Stimulated activated CD4-positive, alpha-beta T cell treated with anti-CD3 and anti-CD28 coated beads, TNF-alpha, amount 100 ng/mL, for 48 hours (primary cell): Measurements from ENCODE around the gene NIPAL3.
A peak's percentile ranks its signal among the peaks of the same experiment; 100 is the strongest.

Source experiments
- DNase-seq, 3 donors: peaks; one replicate each; pipeline ENCODE4 v3.0.0-alpha.2; 2020; ENCODE audit warnings: low read depth in 3 of 3

NIPAL3 gene

GRCh38 chr1:24415334-24415909 lies at the start of gene NIPAL3:
NIPAL3 (plus strand) TSS chr1:24415802; CDS start chr1:24419548, 3,746 bp downstream.
- peak; percentile 94 to 98 (median 97) for DNase-seq

- DNase-seq: no peak
These were observed 48.9 kb upstream of the NIPAL3 start for GRCh38 chr1:24366707-24367106.

GRCh38 chr1:24369199-24369598 lies 46.4 kb upstream of the NIPAL3 start:
- DNase-seq: no peak

GRCh38 chr1:24369801-24370200 lies 45.8 kb upstream of the NIPAL3 start:
- no peak for DNase-seq

DNA sequence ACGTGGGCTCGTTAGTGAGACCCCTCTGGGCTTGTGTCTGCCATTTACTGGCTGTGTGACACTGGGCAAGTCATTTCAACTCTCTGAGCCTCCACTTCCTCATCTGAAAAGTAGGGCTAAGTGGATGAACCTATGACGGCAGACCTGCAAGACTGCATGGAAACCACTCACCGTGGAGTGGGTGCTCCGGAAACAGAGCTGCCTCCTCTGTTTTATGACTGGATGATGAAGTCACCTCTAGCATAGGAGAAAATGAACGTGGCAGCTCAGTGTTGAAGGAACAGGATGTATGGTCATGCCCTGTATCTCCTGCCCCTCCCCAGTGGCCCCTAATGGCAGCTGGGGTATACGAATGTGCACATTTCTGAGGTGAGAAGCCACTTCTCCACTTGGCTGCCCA lies 42.6 kb upstream of the NIPAL3 start:
- DNase-seq: no peak

- DNase-seq: no peak
These were observed 41.9 kb upstream of the NIPAL3 start for GRCh38 chr1:24373710-24374109.

DNA sequence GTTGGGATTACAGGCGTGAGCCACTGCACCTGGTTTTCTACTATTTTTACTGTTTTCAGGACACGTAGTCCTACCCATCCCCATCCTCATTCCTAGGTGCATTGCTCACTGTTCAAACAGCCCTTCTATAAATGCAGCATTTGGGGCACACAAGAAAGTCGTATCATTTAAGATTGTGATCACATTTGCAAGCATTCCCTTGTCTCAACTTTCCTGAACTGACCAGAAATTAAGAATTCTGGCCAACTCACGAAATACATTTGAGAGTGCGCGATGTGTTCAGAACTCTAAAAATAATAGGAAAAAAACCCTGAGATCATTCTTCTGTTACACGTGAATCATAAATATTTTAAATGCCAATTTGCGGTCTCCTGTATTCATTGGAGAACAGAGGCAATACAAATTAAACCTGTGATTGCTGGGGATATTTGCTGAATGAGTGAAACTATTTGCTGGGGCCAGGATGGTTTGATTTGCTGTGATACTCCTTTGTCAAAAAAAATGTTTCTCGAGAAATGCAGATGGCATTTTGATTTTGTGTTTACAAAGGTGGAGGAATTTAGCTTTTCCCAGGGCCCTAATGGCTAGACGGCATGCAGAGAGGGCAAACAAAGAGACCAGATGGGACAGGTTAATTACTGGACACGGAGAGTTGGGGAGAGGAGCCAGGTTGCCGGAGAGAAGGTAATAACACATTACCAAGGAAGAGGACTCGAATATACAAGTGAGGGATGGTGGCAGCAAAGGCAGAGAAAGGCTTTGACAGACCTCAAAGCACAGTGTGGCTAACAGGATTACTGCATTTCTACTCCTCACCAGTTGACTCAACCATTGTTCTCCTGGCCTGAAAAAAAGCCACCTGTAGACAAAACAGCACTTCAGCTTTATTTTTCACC lies 40.5 kb upstream of the NIPAL3 start:
- no peak for DNase-seq

- no peak for DNase-seq
These were observed 35.8 kb upstream of the NIPAL3 start for GRCh38 chr1:24379733-24380315.

DNA sequence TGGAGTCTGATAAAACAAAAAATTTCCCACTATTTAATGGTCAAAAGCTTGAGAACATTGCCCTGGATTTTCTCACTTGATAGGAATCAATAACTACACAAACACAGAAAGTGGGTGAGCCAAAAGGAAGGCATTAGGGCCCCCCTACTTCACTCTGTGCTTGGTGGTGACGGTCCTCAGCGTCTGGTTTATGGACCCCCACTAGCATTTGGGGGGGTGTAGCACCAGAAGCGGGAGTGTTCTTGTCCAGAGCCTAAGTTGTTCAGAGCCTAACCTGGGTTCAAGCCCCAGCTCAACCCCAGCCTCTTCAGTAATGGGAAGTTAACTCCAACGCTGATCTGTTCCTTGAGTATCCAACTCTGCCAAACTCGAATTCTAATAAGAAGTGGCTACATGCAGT lies 35.1 kb upstream of the NIPAL3 start:
- DNase-seq: no peak

- DNase-seq: no peak
These were observed 34.3 kb upstream of the NIPAL3 start for GRCh38 chr1:24381256-24381655.

DNA sequence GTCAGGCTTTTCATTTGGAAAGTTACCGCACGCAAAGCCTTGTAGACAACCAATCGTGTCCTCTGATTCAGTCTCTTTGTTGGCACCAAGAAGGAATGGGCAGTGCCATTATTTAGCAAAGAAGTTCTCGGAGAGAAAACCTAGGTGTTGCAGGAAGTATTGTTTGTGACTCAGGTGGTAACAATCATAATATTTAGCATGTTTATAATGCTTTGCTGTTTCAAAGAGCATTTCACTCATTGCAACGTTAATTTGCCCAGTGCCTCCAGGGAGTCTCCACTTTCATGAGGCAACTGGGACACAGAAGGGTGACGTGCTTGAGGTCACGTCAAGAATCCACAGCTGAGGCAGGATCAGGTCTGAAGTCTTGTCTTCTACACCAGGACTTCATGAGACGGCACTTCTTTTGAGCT lies 33.4 kb upstream of the NIPAL3 start:
- no peak for DNase-seq

- DNase-seq: no peak
These were observed 32.1 kb upstream of the NIPAL3 start for GRCh38 chr1:24383381-24383940.

DNA sequence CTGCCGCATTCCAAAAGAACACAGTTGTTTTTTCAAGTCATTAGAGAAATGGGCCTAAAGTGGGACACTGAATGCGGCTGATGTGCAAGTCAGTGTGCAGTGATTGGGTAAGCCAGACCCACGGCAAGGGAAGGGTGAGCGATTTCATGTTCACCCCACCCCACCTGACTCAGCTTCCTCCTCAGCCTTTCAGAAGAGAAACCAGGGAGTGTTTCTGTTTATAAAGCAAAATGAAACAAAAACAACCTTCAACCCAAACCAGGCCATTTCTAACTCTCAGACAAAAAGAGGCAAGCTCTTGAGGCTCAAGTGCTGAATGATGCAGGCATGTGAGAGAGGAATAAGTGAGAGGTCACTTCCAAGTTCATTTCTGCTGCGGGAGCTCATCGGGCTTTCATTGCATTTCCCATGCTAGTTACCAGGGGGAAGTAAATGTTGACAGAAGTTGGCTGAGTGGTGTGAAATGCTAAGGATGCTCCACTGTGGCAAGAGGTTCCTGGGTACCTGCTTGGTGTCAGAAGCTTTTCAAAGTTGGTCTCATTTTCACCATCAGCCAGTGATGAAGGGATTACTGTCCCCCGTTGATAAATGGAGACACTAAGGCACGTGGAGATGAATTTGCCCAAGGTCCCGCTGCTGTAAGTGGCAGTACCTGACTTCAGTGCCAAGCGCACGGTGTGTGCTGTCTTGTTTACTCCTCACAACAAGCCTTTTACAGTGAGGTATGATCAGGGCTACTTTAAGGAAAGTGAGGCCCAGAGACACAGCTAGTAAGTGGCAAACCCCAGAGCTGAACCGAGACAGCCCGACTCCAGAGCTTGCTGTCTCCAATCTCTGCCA lies 31.1 kb upstream of the NIPAL3 start:
- DNase-seq: no peak

DNA sequence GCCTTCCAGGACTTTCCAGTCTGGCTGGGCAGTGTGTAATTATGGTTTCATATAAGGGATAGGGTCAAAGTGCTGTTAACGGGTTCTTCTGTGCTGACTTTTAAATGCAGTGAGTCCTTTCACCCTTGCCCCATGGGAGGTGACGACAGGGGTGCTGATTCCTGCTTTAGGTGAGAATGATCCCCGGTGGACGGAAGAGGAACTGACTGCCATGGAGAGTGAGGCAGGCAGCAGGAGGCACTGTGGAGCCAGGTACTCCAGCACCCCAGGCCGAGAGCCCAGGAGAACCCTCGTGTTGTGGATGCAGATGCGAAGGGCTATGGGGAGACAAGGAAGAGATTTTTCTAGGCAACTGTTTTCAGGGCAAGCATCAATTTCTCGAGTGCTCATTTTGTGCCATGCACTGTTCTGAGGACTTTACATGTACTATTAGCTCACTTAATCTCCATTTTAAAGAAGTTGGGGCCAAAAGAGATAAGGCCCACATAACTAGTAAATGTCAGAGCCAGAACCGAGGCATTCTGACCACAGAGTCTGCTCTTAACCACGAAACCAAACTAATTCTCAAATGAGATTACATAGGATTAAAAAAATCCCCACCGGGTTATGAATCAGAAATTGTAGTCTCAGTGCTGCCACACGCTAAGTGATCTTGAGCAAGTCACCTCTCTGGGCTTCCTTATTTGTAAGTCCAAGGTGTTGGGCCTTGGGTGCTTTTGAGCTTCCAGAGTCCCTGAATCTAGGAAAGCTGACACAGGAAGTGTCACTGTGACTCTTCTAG lies 30.3 kb upstream of the NIPAL3 start:
- no peak for DNase-seq

GRCh38 chr1:24386241-24386640 lies 29.4 kb upstream of the NIPAL3 start:
- no peak for DNase-seq

- DNase-seq: no peak
These were observed 28.7 kb upstream of the NIPAL3 start for GRCh38 chr1:24386931-24387330.

GRCh38 chr1:24387636-24388175 lies 27.9 kb upstream of the NIPAL3 start:
- DNase-seq: no peak

DNA sequence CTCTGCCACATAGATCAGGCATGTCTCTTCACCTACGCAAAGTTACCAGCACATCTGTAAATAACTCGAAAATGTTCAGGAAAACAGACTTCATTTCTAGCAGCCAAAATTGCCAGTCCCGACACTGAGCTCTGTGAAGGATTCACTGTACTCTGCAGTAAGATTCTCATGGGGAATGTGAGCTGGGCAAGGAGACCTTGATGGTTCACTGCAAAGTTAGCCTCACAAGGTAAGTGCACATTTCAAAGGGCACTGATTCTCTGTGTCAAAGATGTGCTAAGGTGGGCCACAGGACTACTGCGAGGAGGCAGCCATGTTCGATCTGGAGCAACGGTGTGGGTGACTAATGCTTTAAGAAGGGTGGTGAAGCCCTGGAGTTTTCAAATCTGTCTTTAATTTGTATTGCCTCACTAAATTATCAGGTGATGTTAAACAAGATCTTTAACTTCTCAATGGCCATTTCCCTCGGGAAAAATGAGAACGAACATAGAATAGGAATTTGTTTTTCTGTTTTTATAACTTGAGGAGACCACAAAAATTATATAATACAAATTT lies 27.2 kb upstream of the NIPAL3 start:
- no peak for DNase-seq

DNA sequence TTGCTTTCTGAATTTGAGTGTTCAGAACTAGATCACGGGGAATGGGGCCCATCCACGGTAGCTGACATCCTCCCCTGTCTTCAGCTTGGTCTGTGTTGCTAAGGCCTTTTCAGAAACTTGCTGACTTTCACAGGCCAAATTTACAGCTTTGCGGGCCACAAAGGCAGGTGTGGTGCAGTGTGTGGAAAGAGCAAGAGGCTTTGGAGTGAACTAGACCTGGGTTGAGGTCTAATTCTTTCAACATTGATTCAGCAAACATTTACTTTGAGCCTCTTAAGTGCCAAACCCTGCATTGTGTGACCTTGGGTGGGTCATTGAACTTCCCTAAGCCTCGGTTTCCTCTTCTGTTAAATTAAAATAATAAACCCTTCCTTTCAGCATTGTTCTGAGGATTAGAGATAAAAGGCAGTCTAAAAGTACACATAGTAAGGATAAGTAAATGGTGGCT lies 26.3 kb upstream of the NIPAL3 start:
- no peak for DNase-seq
